Measurements from ENCODE around the gene ZNF304. TPM values are rescaled to one million over a fixed set of nuclear protein-coding genes. Genes with fewer than 3 reads are reported as not detected.

The ZNF304 gene
- total and polyA plus RNA-seq, 2 of the 13 experiments (the other 11 are each of a cell fraction or from before 2014, with no cell fraction given) = 3.4 to 8.0 TPM

- 0 out of 2 replicates have a peak, but pooled peaks have one; percentile 29 for TF ChIP-seq PAXIP1 (CRISPR knock-in tag; conservative IDR thresholded peaks at IDR 0.05)
- TF ChIP-seq BCL6 (CRISPR knock-in tag; IDR thresholded peaks at IDR 0.05) = peak; percentile 46; the same call in 1 of the 2 replicates
- TF ChIP-seq TFDP2 (CRISPR knock-in tag; IDR thresholded peaks at IDR 0.05) = no peak
- TF ChIP-seq ZBTB4 (CRISPR knock-in tag; IDR thresholded peaks at IDR 0.05; ENCODE audit: borderline replicate concordance) = no peak
- no peak for TF ChIP-seq HMGXB3 (CRISPR knock-in tag; IDR thresholded peaks at IDR 0.05; ENCODE audit: borderline replicate concordance)
- peak; percentile 54 for TF ChIP-seq RXRB (CRISPR knock-in tag; IDR thresholded peaks at IDR 0.05; ENCODE audit: borderline replicate concordance)
- TF ChIP-seq SOX13 (IDR thresholded peaks at IDR 0.05) = no peak
- peak in 1 of 2 experiments; percentile 53; a peak in 1 of 4 replicates for TF ChIP-seq SOX13 (CRISPR knock-in tag; conservative IDR thresholded peaks at IDR 0.05 in 1 of 2, IDR thresholded peaks at IDR 0.05 in 1 of 2)
- TF ChIP-seq HNRNPL (IDR thresholded peaks at IDR 0.05; ENCODE audit: low read depth, low read length) = no peak
- no peak for TF ChIP-seq ETS1 (CRISPR knock-in tag; IDR thresholded peaks at IDR 0.05)
These were observed 52.9 kb downstream of the ZNF304 start (continued) for GRCh38 chr19:57403737-57404563.

Measured in HepG2 (cell line).